K562 (cell line): ENCODE results near the gene SERTAD2. TPM values are rescaled to one million over a fixed set of nuclear protein-coding genes. Genes with fewer than 3 reads are reported as not detected.
A peak's percentile ranks its signal among the peaks of the same experiment; 100 is the strongest.

Experiments used
- ATAC-seq: fragments of 200-7000 bp; cut with Tn5 transposase; 3 replicates; pipeline ENCODE4 v1.9.1; 2020; ENCODE audit warnings: moderate library complexity
- BruUV-seq: library from RNA; stranded (reverse); fragments of 400-500 nt; replicated peaks from 2 replicates; lab custom pipeline; 2021; lab: Mats Ljungman, UMichigan
- CTCF ChIA-PET: fragments of 300-600 bp; formaldehyde crosslinking; extraction: SDS; loops from one replicate; lab custom pipeline; 2021; ENCODE audit warnings: low intra/inter-chr PET ratio; lab: Yijun Ruan, JAX
- POLR2A ChIA-PET: fragments of 300-600, 350-650 bp; sonication (Branson Sonifier 250); formaldehyde crosslinking; extraction: SDS; loops from one replicate; lab custom pipeline; 2021; ENCODE audit warnings: antibody characterized with exemption, inconsistent platforms; lab: Yijun Ruan, JAX
- DNase-seq, 4 experiments: peaks; one replicate each; pipeline versions ENCODE4 v3.0.0 to v3.0.0-alpha.2; 2011 to 2018; ENCODE audit warnings: low spot score in 3 of 4, mixed read lengths in 3 of 4; ENCODE audit errors: extremely low read depth in 1 of 4
- FAIRE-seq: peaks from 2 replicates; lab custom pipeline; 2011; peaks lifted over from hg19 to GRCh38; lab: Jason Lieb, UNC
- H2AFZ ChIP-seq: 2 replicates; pipeline ENCODE4 v1.6.0; 2011; ENCODE audit warnings: low read depth, low read length, control low read depth, inconsistent platforms
- H3K27ac ChIP-seq: fragments of 200-600 bp; 3 replicates; pipeline ENCODE4 v1.8.0; 2011; ENCODE audit warnings: low read depth, mild to moderate bottlenecking, control low read depth, inconsistent platforms, low read length, moderate library complexity, mixed read lengths; ENCODE audit errors: extremely low read depth
- H3K27me3 ChIP-seq, 2 experiments: fragments of 300-600 bp in 1 of 2; 2 replicates in 1 of 2; 3 replicates in 1 of 2; pipeline versions ENCODE4 v1.6.0 to v1.8.0; 2011; ENCODE audit warnings: inconsistent platforms in 2 of 2, low read length in 2 of 2, mild to moderate bottlenecking in 1 of 2, mixed read lengths in 1 of 2, moderate library complexity in 1 of 2; ENCODE audit not compliant: control insufficient read depth in 2 of 2, insufficient read depth in 2 of 2
- H3K36me3 ChIP-seq: fragments of 300-600 bp; 3 replicates; pipeline ENCODE4 v1.8.0; 2011; ENCODE audit warnings: mild to moderate bottlenecking, low read length, inconsistent platforms; ENCODE audit not compliant: control insufficient read depth, insufficient read depth
- H3K4me1 ChIP-seq, 2 experiments: fragments of 200-600 bp in 1 of 2; replicated peaks in 1 of 2; 2 replicates in 1 of 2; 3 replicates in 1 of 2; pipeline versions ENCODE4 v1.5.1 to v1.8.0; 2011; ENCODE audit warnings: inconsistent platforms in 2 of 2, low read length in 2 of 2, mild to moderate bottlenecking in 1 of 2, mixed read lengths in 1 of 2, moderate library complexity in 1 of 2; ENCODE audit not compliant: control insufficient read depth in 2 of 2, insufficient read depth in 2 of 2
- H3K4me2 ChIP-seq: 2 replicates; pipeline ENCODE4 v1.6.1; 2011; ENCODE audit warnings: low read length, control low read depth, inconsistent platforms, mixed read lengths; ENCODE audit not compliant: insufficient read depth
- H3K4me3 ChIP-seq: fragments of 200-600 bp; sonication (generic), shearing (Covaris generic); 2 replicates; pipeline ENCODE4 v1.5.1; 2016; ENCODE audit warnings: control low read depth, inconsistent platforms
- H3K79me2 ChIP-seq: fragments of 200-600 bp; 3 replicates; pipeline ENCODE4 v1.8.0; 2011; ENCODE audit warnings: low read length, inconsistent platforms; ENCODE audit not compliant: control insufficient read depth, insufficient read depth
- H3K9ac ChIP-seq, 2 experiments: 2 replicates each; pipeline versions ENCODE4 v1.6.0 to v1.6.1; 2011; ENCODE audit warnings: low read depth in 2 of 2, low read length in 2 of 2, control low read depth in 1 of 2, inconsistent platforms in 1 of 2, mild to moderate bottlenecking in 1 of 2, mixed read lengths in 1 of 2; ENCODE audit not compliant: insufficient read depth in 1 of 2
- H3K9me1 ChIP-seq: one replicate; pipeline ENCODE4 v1.6.0; 2011; ENCODE audit warnings: inconsistent platforms, mild to moderate bottlenecking, low read length, moderate library complexity; ENCODE audit not compliant: control insufficient read depth, insufficient read depth
- H3K9me3 ChIP-seq: replicated peaks from 2 replicates; pipeline ENCODE4 v1.5.1; 2011; ENCODE audit warnings: low read depth, low read length, inconsistent platforms; ENCODE audit not compliant: control insufficient read depth, insufficient read depth
- H4K20me1 ChIP-seq: replicated peaks from 2 replicates; pipeline ENCODE4 v1.6.1; 2011; ENCODE audit warnings: low read length, inconsistent platforms, mixed read lengths; ENCODE audit not compliant: control insufficient read depth, insufficient read depth
- E2F3 ChIP-seq: fragments of 250-450 bp; sonication (Bioruptor Pico); IDR thresholded peaks from 2 replicates; pipeline ENCODE4 v1.4.0; 2020; ENCODE audit warnings: mild to moderate bottlenecking
- EZH2 ChIP-seq: IDR thresholded peaks from 2 replicates; pipeline ENCODE4 v1.6.1; 2012; ENCODE audit warnings: low read depth, mild to moderate bottlenecking, inconsistent platforms, low read length, borderline replicate concordance
- MYC ChIP-seq, 2 experiments: fragments of 250-450 bp in 1 of 2; sonication (Bioruptor Pico) in 1 of 2; IDR thresholded peaks; 2 replicates each; pipeline versions ENCODE4 v1.5.1 to v1.6.1; 2012 to 2021; ENCODE audit warnings: low read depth in 2 of 2, borderline replicate concordance in 1 of 2, improper control_type of control experiment in 1 of 2, low read length in 1 of 2, mild to moderate bottlenecking in 1 of 2, moderate library complexity in 1 of 2
- POLR2H ChIP-seq: IDR thresholded peaks from 2 replicates; pipeline ENCODE4 v1.6.1; 2016; ENCODE audit warnings: missing genetic modification characterization, low read depth, mild to moderate bottlenecking, control low read depth, missing compliant biosample characterization, moderate library complexity
- ZNF263 ChIP-seq: sonication (generic); formaldehyde crosslinking; IDR thresholded peaks from 2 replicates; pipeline ENCODE4 v1.8.0; 2022; ENCODE audit warnings: mild to moderate bottlenecking, missing genetic modification reagents, borderline replicate concordance
- WGBS: fragments of 100-300 bp; shearing (Covaris generic); methylation state at CpG from one replicate; pipeline ENCODE4 v1.1.6; 2016; ENCODE audit warnings: low coverage, mixed read lengths; ENCODE audit not compliant: insufficient coverage; ENCODE audit errors: missing lambda C conversion rate; 5-methylcytosine and 5-hydroxymethylcytosine counted together
- in situ Hi-C: fragments of 300-500 bp; cut with MboI; formaldehyde crosslinking; loops from 4 replicates; pipeline ENCODE4 v1.15.0; 2018; ENCODE audit warnings: inconsistent platforms, mixed read lengths
- intact Hi-C: fragments of 100-400 bp; cut with micrococcal nuclease; formaldehyde crosslinking; loops from 2 replicates; pipeline ENCODE4 v1.14.2; 2022
- polyA plus RNA-seq, 8 experiments: library from polyadenylated mRNA; depleted of rRNA in 4 of 8; stranded (reverse) in 5 of 8; unstranded in 3 of 8; fragments of >200 nt; fragmentation: Nextera tagmentation in 2 of 8; fragmentation: Illumina TruSeq in 1 of 8; extraction: Ambion mirVana in 2 of 8; extraction: Trizol in 1 of 8; gene quantifications; 2 replicates each; pipeline versions ENCODE4 v1.2.1 to v1.2.3, GENCODE V29; 2011 to 2014; ENCODE audit warnings: inconsistent platforms in 1 of 8, missing spikeins in 1 of 8
- total RNA-seq, 7 experiments: library from RNA; depleted of rRNA in 6 of 7; stranded (reverse); fragments of >200 nt in 6 of 7; fragmentation: Illumina TruSeq in 2 of 7; extraction: Trizol in 2 of 7; gene quantifications; 2 replicates each; pipeline versions ENCODE4 v1.2.1 to v1.2.3, GENCODE V29; 2011 to 2021; ENCODE audit warnings: low replicate concordance in 1 of 7

The SERTAD2 gene
- total and polyA plus RNA-seq, 9 of the 15 experiments (the other 6 are each of a cell fraction or from before 2014, with no cell fraction given): 3.0 to 12.5 (median 6.1) TPM

DNA sequence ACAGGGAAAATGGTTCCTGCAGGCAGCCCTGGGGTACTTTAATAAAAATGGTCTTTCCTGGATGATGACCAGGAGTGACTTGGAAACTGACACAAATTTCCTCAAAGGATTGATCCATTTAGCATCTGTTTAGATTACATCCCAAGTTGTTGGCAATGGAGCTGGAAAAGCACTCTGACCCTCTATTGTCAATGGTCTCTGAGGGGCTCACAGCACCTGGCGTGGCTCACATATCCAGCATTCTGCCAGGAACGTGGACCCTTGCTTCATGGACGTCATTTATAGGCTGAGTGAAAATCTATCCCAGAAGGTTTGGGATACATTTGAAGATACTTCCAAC is 43.8 kb downstream of the SERTAD2 start:
- intact Hi-C loops: no loop called here
- H3K9ac ChIP-seq: peak overlapping the region; percentile 83 to 93
- H3K4me3 ChIP-seq: peak overlapping the region; percentile 60
- peak overlapping the region; percentile 78 for H3K27ac ChIP-seq
- no peaks in the 10 kb centered on the region for H3K79me2 ChIP-seq
- H3K9me3 ChIP-seq: no peaks in the 10 kb centered on the region
- FAIRE-seq (peak; percentile 51), ATAC-seq (no peak), DNase-seq (no peak)
- H4K20me1 ChIP-seq: no peaks in the 10 kb centered on the region
- peaks cover 21 to 30% of the 10 kb centered on the region in 2 experiments; a peak in 4 of 5 replicates for H3K4me1 ChIP-seq
- no peaks in the 10 kb centered on the region for H3K36me3 ChIP-seq
- H3K9me1 ChIP-seq: no peaks in the 10 kb centered on the region
- POLR2A ChIA-PET: interaction anchor here (0.7 to 5.4 kb wide), 4 partner anchors 8 to 599 kb away, joined by 3 to 33 read pairs (median 3); no protein-coding TSS in a partner anchor
- peak overlapping the region; percentile 97 for H2AFZ ChIP-seq
- TF ChIP-seq ZNF263 (CRISPR knock-in tag): no peak
- TF ChIP-seq POLR2H (tag): no peak
- TF ChIP-seq EZH2: no peak
- TF ChIP-seq MYC (IDR thresholded peaks at IDR 0.05; ENCODE audit: low read depth, low read length): no peak
- peak; percentile 50; the same call in 1 of the 2 replicates for TF ChIP-seq MYC (CRISPR knock-in tag; IDR thresholded peaks at IDR 0.05; ENCODE audit: borderline replicate concordance, low read depth)
- no peak for TF ChIP-seq E2F3 (CRISPR knock-in tag)
- TF ChIP-seq, all 486 proteins: peak for 1
- CTCF ChIA-PET: interaction anchor here (1.0 to 1.7 kb wide), 2 partner anchors 256 to 263 kb away, joined by 3 to 6 read pairs; no protein-coding TSS in a partner anchor
- no TSS peak for BruUV-seq
- 86% methylated on average over 3 of the region's 3 CpGs for WGBS
- Histone ChIP-seq H3K4me2 (peak overlapping the region; percentile 90), H3K27me3 (no peaks in the 10 kb centered on the region)
- in situ Hi-C loops: no loop called here
